IMR-90 (cell line): ENCODE results near the gene STK10. TPM values are rescaled to one million over a fixed set of nuclear protein-coding genes. Genes with fewer than 3 reads are reported as not detected.
A peak's percentile ranks its signal among the peaks of the same experiment; 100 is the strongest.
"Not testable (repeated sequence)": the region's sequence is repeated elsewhere in the genome, so short reads cannot be mapped to it uniquely, and the experiment has no call there.

Source experiments
- ATAC-seq: fragments of 200-7000 bp; cut with Tn5 transposase; 2 replicates; pipeline ENCODE4 v1.9.1; 2020; ENCODE audit warnings: low read depth, mild to moderate bottlenecking, moderate library complexity
- BruUV-seq: library from RNA; stranded (reverse); fragments of 400-500 nt; replicated peaks from 2 replicates; lab custom pipeline; 2021; lab: Mats Ljungman, UMichigan
- CTCF ChIA-PET: fragments of 300-600 bp; formaldehyde crosslinking; extraction: SDS; loops from one replicate; lab custom pipeline; 2021; ENCODE audit warnings: antibody characterized with exemption; lab: Yijun Ruan, JAX
- POLR2A ChIA-PET: fragments of 300-600 bp; sonication (Branson Sonifier 250); formaldehyde crosslinking; loops from one replicate; lab custom pipeline; 2022; ENCODE audit warnings: antibody characterized with exemption; ENCODE audit not compliant: unreplicated experiment; lab: Charles Lee
- DNase-seq: peaks from one replicate; pipeline ENCODE4 v3.0.0; 2013
- H2AFZ ChIP-seq: replicated peaks from 2 replicates; pipeline ENCODE3; 2013; ENCODE audit warnings: low read length, mild to moderate bottlenecking; ENCODE audit not compliant: poor library complexity
- H2AK5ac ChIP-seq: 2 replicates; pipeline ENCODE4 v1.6.1; 2013; ENCODE audit warnings: low read depth, low read length, inconsistent platforms
- H2AK9ac ChIP-seq: replicated peaks from 2 replicates; pipeline ENCODE3; 2013; ENCODE audit warnings: mild to moderate bottlenecking, low read depth, low read length, moderate library complexity; ENCODE audit not compliant: poor library complexity
- H2BK120ac ChIP-seq: 2 replicates; pipeline ENCODE4 v1.6.1; 2013; ENCODE audit warnings: low read depth, low read length, inconsistent platforms
- H2BK15ac ChIP-seq: 3 replicates; pipeline ENCODE4 v1.6.1; 2013; ENCODE audit warnings: low read depth, low read length, inconsistent platforms
- H2BK20ac ChIP-seq: 2 replicates; pipeline ENCODE4 v1.6.1; 2013; ENCODE audit warnings: low read depth, mild to moderate bottlenecking, inconsistent platforms, low read length, moderate library complexity
- H2BK5ac ChIP-seq: 2 replicates; pipeline ENCODE4 v1.6.1; 2013; ENCODE audit warnings: mild to moderate bottlenecking, low read depth, low read length, inconsistent platforms; ENCODE audit not compliant: poor library complexity, severe bottlenecking
- H3K14ac ChIP-seq: replicated peaks from 2 replicates; pipeline ENCODE4 v1.6.1; 2013; ENCODE audit warnings: low read depth, low read length, inconsistent platforms
- H3K18ac ChIP-seq: 2 replicates; pipeline ENCODE4 v1.6.1; 2013; ENCODE audit warnings: low read depth, low read length, control low read depth
- H3K23ac ChIP-seq: 2 replicates; pipeline ENCODE4 v1.6.1; 2013; ENCODE audit warnings: low read depth, low read length, inconsistent platforms
- H3K27ac ChIP-seq: 2 replicates; pipeline ENCODE4 v1.5.1; 2013; ENCODE audit warnings: mild to moderate bottlenecking, control low read depth, low read length; ENCODE audit not compliant: insufficient read depth
- H3K27me3 ChIP-seq: 2 replicates; pipeline ENCODE4 v1.6.1; 2013; ENCODE audit warnings: low read length; ENCODE audit not compliant: control insufficient read depth, insufficient read depth
- H3K36me3 ChIP-seq: 2 replicates; pipeline ENCODE4 v1.6.1; 2013; ENCODE audit warnings: low read length, mixed read lengths; ENCODE audit not compliant: control insufficient read depth, insufficient read depth
- H3K4ac ChIP-seq: 2 replicates; pipeline ENCODE4 v1.6.1; 2013; ENCODE audit warnings: low read depth, low read length, inconsistent platforms
- H3K4me1 ChIP-seq: 2 replicates; pipeline ENCODE4 v1.6.1; 2013; ENCODE audit warnings: low read length, mixed read lengths; ENCODE audit not compliant: control insufficient read depth, insufficient read depth
- H3K4me2 ChIP-seq: 2 replicates; pipeline ENCODE4 v1.6.1; 2013; ENCODE audit warnings: low read depth, mild to moderate bottlenecking, control low read depth, low read length, moderate library complexity
- H3K4me3 ChIP-seq: 2 replicates; pipeline ENCODE4 v1.5.1; 2013; ENCODE audit warnings: low read depth, mild to moderate bottlenecking, control low read depth, low read length, moderate library complexity; ENCODE audit not compliant: insufficient read depth
- H3K56ac ChIP-seq: 2 replicates; pipeline ENCODE4 v1.6.1; 2013; ENCODE audit warnings: low read length, inconsistent platforms; ENCODE audit not compliant: insufficient read depth; ENCODE audit errors: extremely low read depth
- H3K79me1 ChIP-seq, 2 experiments: 2 replicates each; pipeline ENCODE4 v1.6.1; 2013; ENCODE audit warnings: low read length in 2 of 2, inconsistent platforms in 1 of 2, low read depth in 1 of 2
- H3K9ac ChIP-seq: 2 replicates; pipeline ENCODE4 v1.6.1; 2013; ENCODE audit warnings: low read depth, low read length, control low read depth
- H3K9me1 ChIP-seq: 2 replicates; pipeline ENCODE4 v1.6.1; 2013; ENCODE audit warnings: low read length, inconsistent platforms; ENCODE audit not compliant: insufficient read depth
- H3K9me3 ChIP-seq: 2 replicates; pipeline ENCODE4 v1.6.1; 2013; ENCODE audit warnings: low read length; ENCODE audit not compliant: control insufficient read depth, insufficient read depth
- H4K20me1 ChIP-seq: 2 replicates; pipeline ENCODE4 v1.6.1; 2013; ENCODE audit warnings: low read length, inconsistent platforms; ENCODE audit not compliant: insufficient read depth
- H4K5ac ChIP-seq: 2 replicates; pipeline ENCODE4 v1.6.1; 2013; ENCODE audit warnings: mild to moderate bottlenecking, low read depth, low read length, control low read depth
- H4K8ac ChIP-seq, 2 experiments: 2 replicates each; pipeline ENCODE4 v1.6.1; 2013; ENCODE audit warnings: low read depth in 2 of 2, low read length in 2 of 2, control low read depth in 1 of 2, inconsistent platforms in 1 of 2
- H4K91ac ChIP-seq: 2 replicates; pipeline ENCODE4 v1.6.1; 2013; ENCODE audit warnings: low read depth, low read length, inconsistent platforms; ENCODE audit not compliant: insufficient read depth
- RAD21 ChIP-seq: IDR thresholded peaks from 2 replicates; pipeline ENCODE4 v1.6.1; 2012; ENCODE audit warnings: low read length, improper control_type of control experiment
- WGBS, 2 experiments: methylation state at CpG; one replicate each; pipeline versions ENCODE4 v1.1.5 to v1.1.7; 2013; ENCODE audit warnings: missing lambda C conversion rate in 2 of 2; ENCODE audit not compliant: insufficient read length in 1 of 2; ENCODE audit errors: extremely low coverage in 2 of 2; 5-methylcytosine and 5-hydroxymethylcytosine counted together
- dilution Hi-C: fragments of 300-500 bp; cut with HindIII; formaldehyde crosslinking; loops from one replicate; pipeline ENCODE4 v1.14.3; 2018; ENCODE audit warnings: low sequenced_read_pairs; ENCODE audit not compliant: unreplicated experiment
- in situ Hi-C: fragments of 300-500 bp; cut with MboI; formaldehyde crosslinking; loops from 3 replicates; pipeline ENCODE4 v1.14.3; 2019; ENCODE audit warnings: low sequenced_read_pairs, inconsistent platforms, mixed read lengths
- intact Hi-C: fragments of 100-400 bp; cut with micrococcal nuclease; formaldehyde crosslinking; loops from 2 replicates; pipeline ENCODE4 v1.10.0; 2022
- polyA plus RNA-seq, 3 experiments: library from polyadenylated mRNA; depleted of rRNA; stranded (reverse); fragments of >200 nt; gene quantifications; 2 replicates each; pipeline ENCODE4 v1.2.3, GENCODE V29; 2012; ENCODE audit warnings: low replicate concordance in 1 of 3
- total RNA-seq: library from RNA; depleted of rRNA; stranded (reverse); fragments of >200 nt; gene quantifications from 2 replicates; pipeline ENCODE4 v1.2.3, GENCODE V29; 2012

The STK10 gene
- total and polyA plus RNA-seq, 2 of the 4 experiments (the other 2 are of a cell fraction): 15.4 to 18.5 TPM

GRCh38 chr5:172020110-172020786 lies 167.8 kb downstream of the STK10 start:
- H4K20me1 ChIP-seq, H2BK120ac ChIP-seq, H4K8ac ChIP-seq, H3K4me1 ChIP-seq, H3K27me3 ChIP-seq, dilution Hi-C loops, H3K4me2 ChIP-seq, in situ Hi-C loops, H2BK20ac ChIP-seq, H3K9me1 ChIP-seq, H2BK5ac ChIP-seq, H2BK15ac ChIP-seq, H3K18ac ChIP-seq, DNase-seq, H3K27ac ChIP-seq, H3K56ac ChIP-seq, H3K4ac ChIP-seq, H2AK5ac ChIP-seq, POLR2A ChIA-PET, H4K91ac ChIP-seq, BruUV-seq, H4K5ac ChIP-seq, H3K36me3 ChIP-seq, H2AFZ ChIP-seq, H3K14ac ChIP-seq, H3K9me3 ChIP-seq, ATAC-seq, H3K23ac ChIP-seq, H2AK9ac ChIP-seq, H3K4me3 ChIP-seq, H3K9ac ChIP-seq, intact Hi-C loops, H3K79me1 ChIP-seq: not testable (repeated sequence)
- CTCF ChIA-PET: interaction anchor here (1.0 kb wide), 1 partner anchor 14 kb away, joined by 3 read pairs; the partner anchor contains the start of gene FBXW11
- TF ChIP-seq RAD21: peak; percentile 15; the same call in 1 of the 2 replicates
- WGBS, 2 experiments: 86% methylated on average over 1 of the region's 10 CpGs; no CpG with 5 or more reads in 1 of the 2 experiments
